ENCODE data around the gene TCOF1. TPM values are rescaled to one million over a fixed set of nuclear protein-coding genes. Genes with fewer than 3 reads are reported as not detected.

TCOF1 gene
- total and polyA plus RNA-seq, 2 experiments from 2014 or later, result 86.8 to 165 TPM

- TF ChIP-seq, protein P1, sequence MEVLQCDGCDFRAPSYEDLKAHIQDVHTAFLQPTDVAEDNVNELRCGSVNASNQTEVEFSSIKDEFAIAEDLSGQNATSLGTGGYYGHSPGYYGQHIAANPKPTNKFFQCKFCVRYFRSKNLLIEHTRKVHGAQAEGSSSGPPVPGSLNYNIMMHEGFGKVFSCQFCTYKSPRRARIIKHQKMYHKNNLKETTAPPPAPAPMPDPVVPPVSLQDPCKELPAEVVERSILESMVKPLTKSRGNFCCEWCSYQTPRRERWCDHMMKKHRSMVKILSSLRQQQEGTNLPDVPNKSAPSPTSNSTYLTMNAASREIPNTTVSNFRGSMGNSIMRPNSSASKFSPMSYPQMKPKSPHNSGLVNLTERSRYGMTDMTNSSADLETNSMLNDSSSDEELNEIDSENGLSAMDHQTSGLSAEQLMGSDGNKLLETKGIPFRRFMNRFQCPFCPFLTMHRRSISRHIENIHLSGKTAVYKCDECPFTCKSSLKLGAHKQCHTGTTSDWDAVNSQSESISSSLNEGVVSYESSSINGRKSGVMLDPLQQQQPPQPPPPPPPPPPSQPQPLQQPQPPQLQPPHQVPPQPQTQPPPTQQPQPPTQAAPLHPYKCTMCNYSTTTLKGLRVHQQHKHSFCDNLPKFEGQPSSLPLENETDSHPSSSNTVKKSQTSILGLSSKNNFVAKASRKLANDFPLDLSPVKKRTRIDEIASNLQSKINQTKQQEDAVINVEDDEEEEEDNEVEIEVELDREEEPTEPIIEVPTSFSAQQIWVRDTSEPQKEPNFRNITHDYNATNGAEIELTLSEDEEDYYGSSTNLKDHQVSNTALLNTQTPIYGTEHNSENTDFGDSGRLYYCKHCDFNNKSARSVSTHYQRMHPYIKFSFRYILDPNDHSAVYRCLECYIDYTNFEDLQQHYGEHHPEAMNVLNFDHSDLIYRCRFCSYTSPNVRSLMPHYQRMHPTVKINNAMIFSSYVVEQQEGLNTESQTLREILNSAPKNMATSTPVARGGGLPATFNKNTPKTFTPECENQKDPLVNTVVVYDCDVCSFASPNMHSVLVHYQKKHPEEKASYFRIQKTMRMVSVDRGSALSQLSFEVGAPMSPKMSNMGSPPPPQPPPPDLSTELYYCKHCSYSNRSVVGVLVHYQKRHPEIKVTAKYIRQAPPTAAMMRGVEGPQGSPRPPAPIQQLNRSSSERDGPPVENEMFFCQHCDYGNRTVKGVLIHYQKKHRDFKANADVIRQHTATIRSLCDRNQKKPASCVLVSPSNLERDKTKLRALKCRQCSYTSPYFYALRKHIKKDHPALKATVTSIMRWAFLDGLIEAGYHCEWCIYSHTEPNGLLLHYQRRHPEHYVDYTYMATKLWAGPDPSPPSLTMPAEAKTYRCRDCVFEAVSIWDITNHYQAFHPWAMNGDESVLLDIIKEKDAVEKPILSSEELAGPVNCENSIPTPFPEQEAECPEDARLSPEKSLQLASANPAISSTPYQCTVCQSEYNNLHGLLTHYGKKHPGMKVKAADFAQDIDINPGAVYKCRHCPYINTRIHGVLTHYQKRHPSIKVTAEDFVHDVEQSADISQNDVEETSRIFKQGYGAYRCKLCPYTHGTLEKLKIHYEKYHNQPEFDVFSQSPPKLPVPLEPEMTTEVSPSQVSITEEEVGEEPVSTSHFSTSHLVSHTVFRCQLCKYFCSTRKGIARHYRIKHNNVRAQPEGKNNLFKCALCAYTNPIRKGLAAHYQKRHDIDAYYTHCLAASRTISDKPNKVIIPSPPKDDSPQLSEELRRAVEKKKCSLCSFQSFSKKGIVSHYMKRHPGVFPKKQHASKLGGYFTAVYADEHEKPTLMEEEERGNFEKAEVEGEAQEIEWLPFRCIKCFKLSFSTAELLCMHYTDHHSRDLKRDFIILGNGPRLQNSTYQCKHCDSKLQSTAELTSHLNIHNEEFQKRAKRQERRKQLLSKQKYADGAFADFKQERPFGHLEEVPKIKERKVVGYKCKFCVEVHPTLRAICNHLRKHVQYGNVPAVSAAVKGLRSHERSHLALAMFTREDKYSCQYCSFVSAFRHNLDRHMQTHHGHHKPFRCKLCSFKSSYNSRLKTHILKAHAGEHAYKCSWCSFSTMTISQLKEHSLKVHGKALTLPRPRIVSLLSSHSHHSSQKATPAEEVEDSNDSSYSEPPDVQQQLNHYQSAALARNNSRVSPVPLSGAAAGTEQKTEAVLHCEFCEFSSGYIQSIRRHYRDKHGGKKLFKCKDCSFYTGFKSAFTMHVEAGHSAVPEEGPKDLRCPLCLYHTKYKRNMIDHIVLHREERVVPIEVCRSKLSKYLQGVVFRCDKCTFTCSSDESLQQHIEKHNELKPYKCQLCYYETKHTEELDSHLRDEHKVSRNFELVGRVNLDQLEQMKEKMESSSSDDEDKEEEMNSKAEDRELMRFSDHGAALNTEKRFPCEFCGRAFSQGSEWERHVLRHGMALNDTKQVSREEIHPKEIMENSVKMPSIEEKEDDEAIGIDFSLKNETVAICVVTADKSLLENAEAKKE (CRISPR knock-in tag; IDR thresholded peaks at IDR 0.05), result no peak
- TF ChIP-seq EZH2 (IDR thresholded peaks at IDR 0.05; ENCODE audit: low read depth, unreplicated experiment) (no peak), JUNB (IDR thresholded peaks at IDR 0.05; ENCODE audit: unreplicated experiment) (no peak), ZNF114 (CRISPR knock-in tag; IDR thresholded peaks at IDR 0.05) (no peak), ETS1 (IDR thresholded peaks at IDR 0.05) (no peak), CREB1 (CRISPR knock-in tag; IDR thresholded peaks at IDR 0.05; ENCODE audit: low read depth) (no peak), NANOG (IDR thresholded peaks at IDR 0.05; ENCODE audit: borderline replicate concordance) (no peak), CTCF (conservative IDR thresholded peaks at IDR 0.05; ENCODE audit: low read depth in 2 of 2) (no peak), ZNF331 (CRISPR knock-in tag; IDR thresholded peaks at IDR 0.05; ENCODE audit: low read depth) (no peak)
Observed at GRCh38 chr5:150404535-150404934, 47.0 kb downstream of the TCOF1 start (continued).

Measured in GM23338 (cell line).